Transverse colon (tissue), 4 donors: ENCODE results near the gene CYFIP2. TPM values are rescaled to one million over a fixed set of nuclear protein-coding genes. Genes with fewer than 3 reads are reported as not detected.

Experiments
- DNase-seq: peaks from one replicate; pipeline ENCODE4 v3.0.0-alpha.2; 2019
- H3K27ac ChIP-seq, 4 donors: fragments of 200-600 bp; sonication (generic); 2 replicates each; pipeline ENCODE4 v1.5.1; 2016 to 2018; ENCODE audit warnings: inconsistent platforms in 4 of 4
- H3K27me3 ChIP-seq: fragments of 200-600 bp; sonication (generic); 2 replicates; pipeline ENCODE4 v1.5.1; 2017; ENCODE audit warnings: inconsistent platforms
- H3K36me3 ChIP-seq, 4 donors: fragments of 200-600 bp; sonication (generic); 2 replicates each; pipeline ENCODE4 v1.5.1; 2017 to 2019; ENCODE audit warnings: inconsistent platforms in 4 of 4
- H3K4me1 ChIP-seq, 4 donors: fragments of 200-600 bp; sonication (generic); 2 replicates each; pipeline ENCODE4 v1.5.1; 2017 to 2020; ENCODE audit warnings: inconsistent platforms in 4 of 4
- H3K4me3 ChIP-seq, 4 donors: fragments of 200-600 bp; sonication (generic); 1 replicate in 1 of 4; 2 replicates in 3 of 4; pipeline versions ENCODE4 v1.5.1 to v1.6.1; 2017 to 2019; ENCODE audit warnings: inconsistent platforms in 4 of 4
- H3K9me3 ChIP-seq, 2 donors: fragments of 200-600 bp; sonication (generic); 2 replicates each; pipeline ENCODE4 v1.5.1; 2017 to 2019; ENCODE audit warnings: inconsistent platforms in 2 of 2
- CTCF ChIP-seq, 5 experiments: fragments of 200-600 bp in 3 of 5; fragments of 450-650 bp in 2 of 5; sonication (generic) in 3 of 5; IDR thresholded peaks; 1 replicate in 2 of 5; 2 replicates in 3 of 5; pipeline ENCODE4 v1.5.1; 2016 to 2017; ENCODE audit warnings: antibody characterized with exemption in 5 of 5, inconsistent platforms in 3 of 5, mild to moderate bottlenecking in 2 of 5, moderate library complexity in 1 of 5
- EP300 ChIP-seq: sonication (generic); formaldehyde crosslinking; IDR thresholded peaks from one replicate; pipeline ENCODE4 v1.6.1; 2017; ENCODE audit warnings: antibody characterized with exemption, low read depth
- POLR2A ChIP-seq: fragments of 450-650 bp; IDR thresholded peaks from one replicate; pipeline ENCODE4 v1.6.1; 2016; ENCODE audit warnings: antibody characterized with exemption, mild to moderate bottlenecking, moderate library complexity
- POLR2AphosphoS5 ChIP-seq, 3 donors: sonication (generic); formaldehyde crosslinking; IDR thresholded peaks; one replicate each; pipeline ENCODE4 v1.6.1; 2016; ENCODE audit warnings: antibody characterized with exemption in 3 of 3
- WGBS, 2 donors: methylation state at CpG; one replicate each; pipeline ENCODE4 v1.1.5; 2018; ENCODE audit warnings: low coverage in 1 of 2; 5-methylcytosine and 5-hydroxymethylcytosine counted together
- in situ Hi-C, 4 donors: fragments of 200-750 bp; cut with MboI; loops; one replicate each; pipeline versions ENCODE4 v1.15.0 to v1.15.1; 2017; ENCODE audit warnings: low sequenced_read_pairs in 3 of 4, low pct_ligation_motif_present in 1 of 4, low pct_unique_long_range_greater_than_20kb in 1 of 4
- intact Hi-C: fragments of 100-400 bp; cut with DNase I; formaldehyde crosslinking; loops from one replicate; pipeline ENCODE4 v1.15.1; 2023; ENCODE audit warnings: low total_unique reads
- total RNA-seq, 4 donors: library from RNA; depleted of rRNA; stranded (reverse); fragments of >200 nt; gene quantifications; one replicate each; pipeline ENCODE4 v1.1.0, GENCODE V29; 2016

The CYFIP2 gene
- total RNA-seq, 4 donors from 2014 or later = 34.0 to 134 (median 41.6) TPM

GRCh38 chr5:157252711-157253465, 13.0 kb upstream of the CYFIP2 start:
- WGBS, 2 donors = 60% methylated on average over 4 of the region's 4 CpGs; no CpG with 5 or more reads in 1 of the 2 donors

GRCh38 chr5:157253547-157253946, 12.4 kb upstream of the CYFIP2 start:
- no peak overlapping the region for H3K4me3 ChIP-seq
- H3K27me3 ChIP-seq = no peaks in the 10 kb centered on the region
- WGBS, 2 donors = 9% methylated on average over 2 of the region's 2 CpGs; no CpG with 5 or more reads in 1 of the 2 donors
- no peak for TF ChIP-seq EP300
- no peak for TF ChIP-seq POLR2A
- no peak for TF ChIP-seq POLR2AphosphoS5 (IDR thresholded peaks at IDR 0.05)
- TF ChIP-seq CTCF (IDR thresholded peaks at IDR 0.05) = peak; percentile 80 to 85 (median 82)
- H3K4me1 ChIP-seq = peaks cover 0 to 18% (median 3%) of the 10 kb centered on the region in 4 donors
- no peak overlapping the region for H3K27ac ChIP-seq
- in situ Hi-C loops = loop anchor here in 1 of 4 donors (10.0 kb wide), 1 partner anchor 109 kb away; the partner anchor contains the start of gene MED7
- H3K9me3 ChIP-seq = no peaks in the 10 kb centered on the region
- intact Hi-C loops = loop anchor here (10.0 kb wide), 1 partner anchor 51 kb away; no protein-coding TSS in a partner anchor
- no peaks in the 10 kb centered on the region for H3K36me3 ChIP-seq
- peak; percentile 58 for DNase-seq

More at GRCh38 chr5:157252711-157253465, 13.0 kb upstream of the CYFIP2 start:
- Histone ChIP-seq H3K36me3 (no peaks in the 10 kb centered on the region), H3K4me3 (no peak overlapping the region), H3K4me1 (peaks cover 0 to 20% (median 3%) of the 10 kb centered on the region in 4 donors), H3K27ac (peak overlapping the region in 1 of 4 donors; percentile 18), H3K9me3 (no peaks in the 10 kb centered on the region), H3K27me3 (no peaks in the 10 kb centered on the region)
- intact Hi-C loops (loop anchor here (10.0 kb wide), 1 partner anchor 52 kb away; no protein-coding TSS in a partner anchor), in situ Hi-C loops (loop anchor here in 1 of 4 donors (10.0 kb wide), 1 partner anchor 108 kb away; the partner anchor contains the start of gene MED7)
- TF ChIP-seq CTCF (IDR thresholded peaks at IDR 0.05) (no peak), POLR2AphosphoS5 (IDR thresholded peaks at IDR 0.05) (no peak), EP300 (no peak), POLR2A (no peak)
- DNase-seq = no peak

GRCh38 chr5:157258450-157258849, 7.5 kb upstream of the CYFIP2 start:
- Histone ChIP-seq H3K4me1 (peaks cover 0 to 3% (median 0%) of the 10 kb centered on the region in 4 donors), H3K36me3 (no peaks in the 10 kb centered on the region), H3K27ac (no peak overlapping the region), H3K9me3 (no peaks in the 10 kb centered on the region), H3K4me3 (no peak overlapping the region), H3K27me3 (no peaks in the 10 kb centered on the region)
- WGBS, 2 donors = 79 to 92% methylated on average over 2 to 6 of the region's 6 CpGs
- intact Hi-C loops = loop anchor here (10.0 kb wide), 1 partner anchor 46 kb away; no protein-coding TSS in a partner anchor
- no peak for DNase-seq
- in situ Hi-C loops = loop anchor here in 1 of 4 donors (5.0 to 10.0 kb wide), 2 partner anchors 49 to 114 kb away; partner anchors contain the start of gene MED7
- no peak for TF ChIP-seq CTCF (IDR thresholded peaks at IDR 0.05)
- no peak for TF ChIP-seq POLR2AphosphoS5 (IDR thresholded peaks at IDR 0.05)
- TF ChIP-seq EP300 = no peak
- no peak for TF ChIP-seq POLR2A

DNA sequence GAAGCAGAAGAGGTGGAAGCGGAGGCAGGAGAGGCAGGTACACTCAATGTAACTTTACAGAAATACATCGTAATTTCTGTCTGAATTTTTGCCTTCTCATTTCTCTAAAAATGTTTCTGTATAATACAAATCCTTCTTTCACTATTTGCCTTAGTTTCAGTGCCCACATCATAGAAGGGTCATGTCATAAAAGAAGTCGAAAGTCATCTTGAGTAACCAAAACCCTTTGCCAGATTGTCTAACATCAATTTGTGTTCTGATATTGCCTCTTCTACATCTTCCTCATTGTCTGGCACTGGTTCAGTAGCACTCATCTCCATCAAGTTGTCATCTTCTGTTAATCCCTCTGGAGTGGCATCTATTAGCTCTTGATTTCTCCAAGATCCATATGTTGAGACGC, 6.2 kb upstream of the CYFIP2 start:
- no peaks in the 10 kb centered on the region for H3K27me3 ChIP-seq
- 84 to 92% methylated on average over 2 to 4 of the region's 4 CpGs for WGBS, 2 donors
- no peak overlapping the region for H3K27ac ChIP-seq
- no peaks in the 10 kb centered on the region for H3K9me3 ChIP-seq
- H3K36me3 ChIP-seq = no peaks in the 10 kb centered on the region
- intact Hi-C loops = loop anchor here (10.0 kb wide), 1 partner anchor 45 kb away; no protein-coding TSS in a partner anchor
- peaks cover 0 to 13% (median 6%) of the 10 kb centered on the region in 4 donors for H3K4me1 ChIP-seq
- no peak for DNase-seq
- H3K4me3 ChIP-seq = no peak overlapping the region
- in situ Hi-C loops = loop anchor here in 1 of 4 donors (5.0 to 10.0 kb wide), 2 partner anchors 48 to 115 kb away; partner anchors contain the start of gene MED7
- no peak for TF ChIP-seq POLR2A
- TF ChIP-seq POLR2AphosphoS5 (IDR thresholded peaks at IDR 0.05) = no peak
- TF ChIP-seq EP300 = no peak
- TF ChIP-seq CTCF (IDR thresholded peaks at IDR 0.05) = no peak
